Spleen (tissue), 11 donors: Measurements from ENCODE around the gene MYPOP. TPM values are rescaled to one million over a fixed set of nuclear protein-coding genes. Genes with fewer than 3 reads are reported as not detected.

ENCODE experiments used
- DNase-seq: peaks from one replicate; pipeline ENCODE4 v3.0.0-alpha.2; 2020
- H3K27ac ChIP-seq, 8 donors: fragments of 200-600 bp; sonication (generic) in 7 of 8; 1 replicate in 4 of 8; 2 replicates in 4 of 8; pipeline versions ENCODE4 v1.5.0 to v1.8.0; 2016 to 2021; ENCODE audit warnings: inconsistent platforms in 4 of 8, mild to moderate bottlenecking in 4 of 8, moderate library complexity in 1 of 8
- H3K27me3 ChIP-seq, 7 donors: fragments of 200-600 bp; sonication (generic) in 6 of 7; replicated peaks in 1 of 7; 1 replicate in 4 of 7; 2 replicates in 3 of 7; pipeline versions ENCODE4 v1.5.0 to v1.8.0; 2016 to 2021; ENCODE audit warnings: inconsistent platforms in 3 of 7, mild to moderate bottlenecking in 1 of 7
- H3K36me3 ChIP-seq, 6 donors: fragments of 200-600 bp; sonication (generic) in 5 of 6; 1 replicate in 4 of 6; 2 replicates in 2 of 6; pipeline versions ENCODE4 v1.5.0 to v1.8.0; 2016 to 2021; ENCODE audit warnings: inconsistent platforms in 2 of 6
- H3K4me1 ChIP-seq, 6 donors: fragments of 200-600 bp; sonication (generic) in 5 of 6; 1 replicate in 3 of 6; 2 replicates in 3 of 6; pipeline versions ENCODE4 v1.5.0 to v1.8.0; 2016 to 2021; ENCODE audit warnings: inconsistent platforms in 3 of 6
- H3K4me3 ChIP-seq, 8 donors: fragments of 200-600 bp; sonication (generic) in 7 of 8; 1 replicate in 4 of 8; 2 replicates in 4 of 8; pipeline versions ENCODE4 v1.5.0 to v1.8.0; 2016 to 2021; ENCODE audit warnings: inconsistent platforms in 4 of 8, mild to moderate bottlenecking in 4 of 8, moderate library complexity in 2 of 8
- H3K9me3 ChIP-seq, 8 donors: fragments of 200-600 bp; sonication (generic) in 7 of 8; 1 replicate in 4 of 8; 2 replicates in 4 of 8; pipeline versions ENCODE4 v1.5.0 to v1.8.0; 2016 to 2021; ENCODE audit warnings: inconsistent platforms in 4 of 8
- CTCF ChIP-seq, 11 experiments: fragments of 200-600 bp in 7 of 11; fragments of 450-650 bp in 4 of 11; sonication (generic) in 4 of 11; IDR thresholded peaks in 8 of 11; conservative IDR thresholded peaks in 3 of 11; 1 replicate in 7 of 11; 2 replicates in 4 of 11; pipeline versions ENCODE4 v1.4.0 to v1.8.0; 2016 to 2021; ENCODE audit warnings: antibody characterized with exemption in 11 of 11, inconsistent platforms in 4 of 11, mild to moderate bottlenecking in 1 of 11
- POLR2A ChIP-seq, 3 donors: fragments of 450-650 bp; IDR thresholded peaks; one replicate each; pipeline ENCODE4 v1.5.1; 2017; ENCODE audit warnings: antibody characterized with exemption in 3 of 3, mild to moderate bottlenecking in 1 of 3
- POLR2AphosphoS5 ChIP-seq, 3 donors: sonication (generic); formaldehyde crosslinking; IDR thresholded peaks; one replicate each; pipeline ENCODE4 v1.5.1; 2017; ENCODE audit warnings: antibody characterized with exemption in 3 of 3
- WGBS, 5 donors: extraction: QIAGEN DNeasy Blood & Tissue Kit in 3 of 5; methylation state at CpG; one replicate each; pipeline versions ENCODE4 v1.1.5 to v1.1.7; 2013 to 2018; 5-methylcytosine and 5-hydroxymethylcytosine counted together
- intact Hi-C: fragments of 100-400 bp; cut with DNase I; formaldehyde crosslinking; loops from one replicate; pipeline ENCODE4 v1.15.0; 2023; ENCODE audit warnings: low total_unique reads
- polyA plus RNA-seq, 3 donors: library from polyadenylated mRNA; stranded (reverse); fragments of 200-250 nt; gene quantifications; one replicate each; pipeline ENCODE4 v1.2.1, GENCODE V29; 2013
- total RNA-seq, 7 donors: library from RNA; depleted of rRNA in 3 of 7; stranded (reverse); fragments of >200 nt in 3 of 7; fragmentation: NEBNext Ultra II Directional in 4 of 7; extraction: Animal tissue kit (Norgen Biotek cat#: 25700) in 4 of 7; gene quantifications; one replicate each; pipeline versions ENCODE4 v1.1.0 to v1.2.1, GENCODE V29; 2016 to 2021
- donor health status: healthy with polysubstance abuse.
- donor health status: DM: no; HTN: no; CAD: no; lungs with moderate emphysema.
- donor health status: DM: no; HTN: no; CAD: no.
- donor health status: Bipolar disorder and iron deficiency.
- donor health status: healthy.
- donor health status: DM: no; HTN: no; CAD: no.
- donor health status: DM: yes; HTN: yes; CAD: no.

Gene MYPOP
- total and polyA plus RNA-seq, 10 donors: 5.1 to 13.2 (median 9.5) TPM

GRCh38 chr19:45862564-45863334, 39.7 kb downstream of the MYPOP start, which contains the start of gene SYMPK:
TSS of gene SYMPK (minus strand) at chr19:45863147. CDS start at chr19:45854495, 8,652 bp downstream.
- Histone ChIP-seq H3K4me3 (peak within 1 kb of the TSS; percentile 86 to 99 (median 92)), H3K4me1 (peaks cover 25 to 56% (median 39%) of the 10 kb centered on the region in 6 donors), H3K9me3 (no peaks in the 10 kb centered on the region), H3K27me3 (peaks cover 0 to 28% (median 14%) of the 10 kb centered on the region in 7 donors), H3K36me3 (peaks cover 0 to 38% (median 18%) of the 10 kb centered on the region in 6 donors), H3K27ac (peak within 1 kb of the TSS; percentile 88 to 96 (median 94))
- intact Hi-C loops: no loop called here
- 0 to 1% (median 1%) methylated on average over 59 to 65 of the region's 65 CpGs for WGBS, 5 donors
- DNase-seq: peak; percentile 100
- TF ChIP-seq CTCF (IDR thresholded peaks at IDR 0.05 in 8 of 11, conservative IDR thresholded peaks at IDR 0.05 in 3 of 11) (peak in 2 of 11 experiments; percentile 31 to 42), POLR2AphosphoS5 (IDR thresholded peaks at IDR 0.05) (peak; percentile 91 to 97 (median 94)), POLR2A (IDR thresholded peaks at IDR 0.05) (peak in 1 of 3 donors; percentile 78)

GRCh38 chr19:45862271-45862563, 40.2 kb downstream of the MYPOP start:
- Histone ChIP-seq H3K27me3 (peaks cover 0 to 28% (median 14%) of the 10 kb centered on the region in 7 donors), H3K9me3 (no peaks in the 10 kb centered on the region), H3K27ac (peak overlapping the region; percentile 88 to 96 (median 94)), H3K4me3 (peak overlapping the region; percentile 86 to 99 (median 92)), H3K36me3 (peaks cover 0 to 41% (median 18%) of the 10 kb centered on the region in 6 donors), H3K4me1 (peaks cover 25 to 56% (median 39%) of the 10 kb centered on the region in 6 donors)
- DNase-seq: no peak
- intact Hi-C loops: no loop called here
- WGBS, 5 donors: 0 to 1% (median 0%) methylated on average over 11 of the region's 11 CpGs
- TF ChIP-seq POLR2AphosphoS5 (IDR thresholded peaks at IDR 0.05): no peak
- TF ChIP-seq POLR2A (IDR thresholded peaks at IDR 0.05): no peak
- no peak for TF ChIP-seq CTCF (IDR thresholded peaks at IDR 0.05 in 8 of 11, conservative IDR thresholded peaks at IDR 0.05 in 3 of 11)

GRCh38 chr19:45860359-45861259, 41.8 kb downstream of the MYPOP start:
- intact Hi-C loops: no loop called here
- peaks cover 25 to 60% (median 41%) of the 10 kb centered on the region in 6 donors for H3K4me1 ChIP-seq
- H3K4me3 ChIP-seq: peak overlapping the region in 3 of 8 donors; percentile 86 to 99 (median 90)
- H3K27ac ChIP-seq: peak overlapping the region in 6 of 8 donors; percentile 27 to 96 (median 46)
- H3K36me3 ChIP-seq: peaks cover 0 to 57% (median 22%) of the 10 kb centered on the region in 6 donors
- peaks cover 0 to 25% (median 14%) of the 10 kb centered on the region in 7 donors for H3K27me3 ChIP-seq
- WGBS, 5 donors: 82 to 93% (median 89%) methylated on average over 15 of the region's 15 CpGs
- TF ChIP-seq CTCF (IDR thresholded peaks at IDR 0.05 in 8 of 11, conservative IDR thresholded peaks at IDR 0.05 in 3 of 11): no peak
- no peak for TF ChIP-seq POLR2A (IDR thresholded peaks at IDR 0.05)
- TF ChIP-seq POLR2AphosphoS5 (IDR thresholded peaks at IDR 0.05): no peak
- H3K9me3 ChIP-seq: no peaks in the 10 kb centered on the region
- DNase-seq: no peak
